ENCODE data around the gene ZNF280D. TPM values are rescaled to one million over a fixed set of nuclear protein-coding genes. Genes with fewer than 3 reads are reported as not detected.

The ZNF280D gene
- total and polyA plus RNA-seq, 7 donors = 5.8 to 75.3 (median 53.6) TPM

DNA sequence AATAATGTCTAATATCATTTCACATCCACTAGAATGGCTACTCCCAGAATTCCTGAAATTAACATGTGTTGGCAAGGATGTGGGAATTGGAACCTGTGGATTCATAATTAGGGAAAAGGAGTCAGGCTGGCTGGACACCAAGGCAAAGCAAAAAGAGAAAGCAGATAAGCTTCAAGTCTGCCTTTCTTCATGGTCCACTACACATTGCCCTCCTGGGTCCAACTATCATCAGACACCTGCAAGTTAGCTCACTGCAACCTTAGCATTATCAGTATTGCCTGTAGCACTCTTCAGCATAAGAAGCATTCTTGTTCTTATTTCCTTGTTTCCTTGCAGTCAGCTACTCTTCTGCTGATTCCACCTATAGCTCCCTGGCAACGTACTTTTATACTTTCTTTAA lies 124.3 kb downstream of the ZNF280D start:
- WGBS, 2 donors = 32 to 71% methylated on average over 1 of the region's 1 CpG
- no peak for DNase-seq
- intact Hi-C loops (cut with DNase I) = no loop called here
- H3K4me1 ChIP-seq = no peaks in the 10 kb centered on the region
- TF ChIP-seq EP300 (IDR thresholded peaks at IDR 0.05) = no peak
- TF ChIP-seq POLR2AphosphoS5 (IDR thresholded peaks at IDR 0.05) = no peak
- TF ChIP-seq CTCF (IDR thresholded peaks at IDR 0.05) = no peak
- no peak for TF ChIP-seq POLR2A (IDR thresholded peaks at IDR 0.05)
- peaks cover 0 to 3% (median 1%) of the 10 kb centered on the region in 4 donors for H3K9me3 ChIP-seq
- no peak overlapping the region for H3K4me3 ChIP-seq
- H3K27ac ChIP-seq = no peak overlapping the region
- no peaks in the 10 kb centered on the region for H3K27me3 ChIP-seq
- no peaks in the 10 kb centered on the region for H3K36me3 ChIP-seq

DNA sequence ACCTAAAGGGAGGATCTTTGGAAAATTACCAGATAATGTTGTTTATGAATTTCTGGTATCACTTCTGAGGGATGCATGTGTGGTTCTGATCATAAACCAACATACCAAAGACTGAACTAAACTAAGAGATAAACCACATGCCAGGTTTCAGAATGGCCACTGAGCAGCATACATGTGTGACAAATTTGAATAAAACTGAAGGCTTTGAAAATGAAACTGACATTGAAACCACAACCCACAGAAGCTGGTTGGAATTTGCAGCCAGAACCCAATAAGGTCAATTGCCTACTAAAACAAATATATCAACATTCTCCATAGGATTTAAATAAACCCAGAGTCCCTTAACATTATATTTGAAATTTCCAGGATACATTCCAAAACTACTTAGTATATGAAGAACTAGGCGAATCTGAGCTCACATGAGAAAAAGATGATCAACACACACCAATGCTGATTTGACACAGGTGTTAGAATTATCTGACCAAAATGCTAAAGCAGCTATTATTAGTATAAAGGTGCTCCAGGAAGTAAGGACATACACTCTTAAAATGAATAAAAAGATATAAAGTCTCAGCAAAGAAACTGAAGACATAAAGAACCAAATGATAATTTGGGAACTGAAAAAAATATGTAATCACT lies 125.0 kb downstream of the ZNF280D start:
- WGBS, 2 donors = 74 to 83% methylated on average over 1 of the region's 1 CpG
- no peak overlapping the region for H3K4me3 ChIP-seq
- H3K27ac ChIP-seq = no peak overlapping the region
- no peak for DNase-seq
- H3K36me3 ChIP-seq = no peaks in the 10 kb centered on the region
- H3K27me3 ChIP-seq = no peaks in the 10 kb centered on the region
- H3K9me3 ChIP-seq = peaks cover 0 to 3% (median 1%) of the 10 kb centered on the region in 4 donors
- intact Hi-C loops (cut with DNase I) = no loop called here
- no peaks in the 10 kb centered on the region for H3K4me1 ChIP-seq
- TF ChIP-seq POLR2AphosphoS5 (IDR thresholded peaks at IDR 0.05) (no peak), POLR2A (IDR thresholded peaks at IDR 0.05) (no peak), EP300 (IDR thresholded peaks at IDR 0.05) (no peak), CTCF (IDR thresholded peaks at IDR 0.05) (no peak)

DNA sequence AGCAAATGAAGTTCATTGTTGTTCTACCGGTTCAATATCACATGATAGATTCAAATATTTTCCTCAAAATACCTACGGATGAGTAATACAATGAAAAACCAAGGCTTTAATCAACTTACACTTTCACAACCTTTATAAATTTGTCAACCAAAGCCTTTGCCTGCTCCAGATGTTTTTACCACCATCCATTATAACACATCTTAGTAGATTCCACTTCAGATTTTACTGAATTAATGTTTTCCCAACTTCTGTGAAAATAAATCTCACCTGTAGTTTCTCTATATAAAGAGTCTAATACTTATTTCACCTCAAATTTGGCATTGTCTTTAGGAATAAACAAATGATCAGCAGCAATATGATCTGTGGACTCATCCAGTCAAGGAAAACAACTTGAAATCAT lies 131.1 kb downstream of the ZNF280D start:
- TF ChIP-seq CTCF (IDR thresholded peaks at IDR 0.05) = no peak
- no peak for TF ChIP-seq EP300 (IDR thresholded peaks at IDR 0.05)
- TF ChIP-seq POLR2AphosphoS5 (IDR thresholded peaks at IDR 0.05) = no peak
- TF ChIP-seq POLR2A (IDR thresholded peaks at IDR 0.05) = no peak
- no peak overlapping the region for H3K4me3 ChIP-seq
- H3K4me1 ChIP-seq = no peaks in the 10 kb centered on the region
- no peaks in the 10 kb centered on the region for H3K36me3 ChIP-seq
- intact Hi-C loops (cut with DNase I) = no loop called here
- 65 to 67% methylated on average over 2 of the region's 2 CpGs for WGBS, 2 donors
- peaks cover 0 to 11% (median 3%) of the 10 kb centered on the region in 4 donors for H3K9me3 ChIP-seq
- H3K27me3 ChIP-seq = no peaks in the 10 kb centered on the region
- DNase-seq = no peak
- H3K27ac ChIP-seq = no peak overlapping the region

- no peaks in the 10 kb centered on the region for H3K27me3 ChIP-seq
- peaks cover 0 to 11% (median 3%) of the 10 kb centered on the region in 4 donors for H3K9me3 ChIP-seq
- TF ChIP-seq POLR2A (IDR thresholded peaks at IDR 0.05) (no peak), CTCF (IDR thresholded peaks at IDR 0.05) (no peak), EP300 (IDR thresholded peaks at IDR 0.05) (no peak)
- no peaks in the 10 kb centered on the region for H3K4me1 ChIP-seq
- 95 to 99% methylated on average over 1 of the region's 1 CpG for WGBS, 2 donors
- no peak overlapping the region for H3K27ac ChIP-seq
- H3K4me3 ChIP-seq = no peak overlapping the region
- no peaks in the 10 kb centered on the region for H3K36me3 ChIP-seq
- intact Hi-C loops (cut with DNase I) = no loop called here
- no peak for DNase-seq
Observed at GRCh38 chr15:56600380-56600779, 132.9 kb downstream of the ZNF280D start.

DNA sequence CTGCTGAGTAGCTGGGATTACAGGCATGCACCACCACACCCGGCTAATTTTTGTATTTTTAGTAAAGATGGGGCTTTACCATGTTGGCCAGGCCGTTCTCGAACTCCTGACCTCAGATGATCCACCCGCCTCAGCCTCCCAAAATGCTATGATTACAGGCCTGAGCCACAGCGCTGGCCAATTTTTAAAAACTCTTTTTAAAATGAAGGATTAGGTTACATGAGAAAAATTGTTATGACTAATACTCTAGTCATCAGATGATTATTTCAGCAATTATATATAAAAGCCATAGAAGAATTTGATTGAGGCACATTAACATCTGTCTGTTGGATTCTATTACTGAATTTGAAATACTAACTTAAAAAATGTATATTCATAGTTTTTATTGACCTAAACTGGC lies 134.3 kb downstream of the ZNF280D start:
- no peak for DNase-seq

More for the DNA sequence above, 134.3 kb downstream of the ZNF280D start:
- WGBS, 2 donors = 92 to 93% methylated on average over 5 of the region's 5 CpGs
- no peak overlapping the region for H3K4me3 ChIP-seq
- no peak overlapping the region for H3K27ac ChIP-seq
- intact Hi-C loops (cut with DNase I) = no loop called here
- no peaks in the 10 kb centered on the region for H3K27me3 ChIP-seq
- no peak for TF ChIP-seq CTCF (IDR thresholded peaks at IDR 0.05)
- no peak for TF ChIP-seq POLR2A (IDR thresholded peaks at IDR 0.05)
- no peak for TF ChIP-seq POLR2AphosphoS5 (IDR thresholded peaks at IDR 0.05)
- no peak for TF ChIP-seq EP300 (IDR thresholded peaks at IDR 0.05)
- peaks cover 0 to 9% (median under 1%) of the 10 kb centered on the region in 4 donors for H3K9me3 ChIP-seq
- H3K4me1 ChIP-seq = no peaks in the 10 kb centered on the region
- no peaks in the 10 kb centered on the region for H3K36me3 ChIP-seq
